K562 (cell line): ENCODE results near the gene ROPN1. TPM values are rescaled to one million over a fixed set of nuclear protein-coding genes. Genes with fewer than 3 reads are reported as not detected.

Experiments used
- CREB1 ChIP-seq, 2 experiments: sonication (generic) in 1 of 2; formaldehyde crosslinking in 1 of 2; IDR thresholded peaks; 2 replicates each; pipeline versions ENCODE4 v1.6.1 to v1.8.0; 2012 to 2022; ENCODE audit warnings: inconsistent platforms in 1 of 2, mild to moderate bottlenecking in 1 of 2, missing genetic modification reagents in 1 of 2, moderate library complexity in 1 of 2
- KDM1A ChIP-seq, 2 experiments: fragments of 450-650 bp; IDR thresholded peaks; 2 replicates each; pipeline ENCODE4 v1.6.1; 2016; ENCODE audit warnings: mild to moderate bottlenecking in 2 of 2
- NFYB ChIP-seq: IDR thresholded peaks from 2 replicates; pipeline ENCODE4 v1.6.1; 2011; ENCODE audit warnings: mild to moderate bottlenecking, moderate library complexity; ENCODE audit not compliant: insufficient read length; ENCODE audit errors: extremely low read depth
- polyA plus RNA-seq, 8 experiments: library from polyadenylated mRNA; depleted of rRNA in 4 of 8; stranded (reverse) in 5 of 8; unstranded in 3 of 8; fragments of >200 nt; fragmentation: Nextera tagmentation in 2 of 8; fragmentation: Illumina TruSeq in 1 of 8; extraction: Ambion mirVana in 2 of 8; extraction: Trizol in 1 of 8; gene quantifications; 2 replicates each; pipeline versions ENCODE4 v1.2.1 to v1.2.3, GENCODE V29; 2011 to 2014; ENCODE audit warnings: inconsistent platforms in 1 of 8, missing spikeins in 1 of 8
- total RNA-seq, 7 experiments: library from RNA; depleted of rRNA in 6 of 7; stranded (reverse); fragments of >200 nt in 6 of 7; fragmentation: Illumina TruSeq in 2 of 7; extraction: Trizol in 2 of 7; gene quantifications; 2 replicates each; pipeline versions ENCODE4 v1.2.1 to v1.2.3, GENCODE V29; 2011 to 2021; ENCODE audit warnings: low replicate concordance in 1 of 7
- TF ChIP-seq, protein P1 (sequence below): fragments of 450-650 bp; IDR thresholded peaks from 2 replicates; pipeline ENCODE4 v1.6.1; 2014; ENCODE audit warnings: low read depth, mild to moderate bottlenecking, moderate library complexity, borderline replicate concordance
- TF ChIP-seq, protein P2 (sequence below): sonication (generic); formaldehyde crosslinking; IDR thresholded peaks from 2 replicates; pipeline ENCODE4 v1.8.0; 2022; ENCODE audit warnings: mild to moderate bottlenecking, missing genetic modification reagents
- TF ChIP-seq, protein P3 (sequence below): sonication (generic); formaldehyde crosslinking; IDR thresholded peaks from 2 replicates; pipeline ENCODE4 v1.8.0; 2022; ENCODE audit warnings: mild to moderate bottlenecking, missing genetic modification reagents
- TF ChIP-seq, protein P4 (sequence below), 2 experiments: fragments of 450-650 bp; IDR thresholded peaks; 2 replicates each; pipeline ENCODE4 v1.6.1; 2018; ENCODE audit warnings: mild to moderate bottlenecking in 2 of 2, low read depth in 1 of 2; ENCODE audit not compliant: partially characterized antibody in 2 of 2

The ROPN1 gene
- total and polyA plus RNA-seq, 9 of the 15 experiments (the other 6 are each of a cell fraction or from before 2014, with no cell fraction given) = not detected

DNA sequence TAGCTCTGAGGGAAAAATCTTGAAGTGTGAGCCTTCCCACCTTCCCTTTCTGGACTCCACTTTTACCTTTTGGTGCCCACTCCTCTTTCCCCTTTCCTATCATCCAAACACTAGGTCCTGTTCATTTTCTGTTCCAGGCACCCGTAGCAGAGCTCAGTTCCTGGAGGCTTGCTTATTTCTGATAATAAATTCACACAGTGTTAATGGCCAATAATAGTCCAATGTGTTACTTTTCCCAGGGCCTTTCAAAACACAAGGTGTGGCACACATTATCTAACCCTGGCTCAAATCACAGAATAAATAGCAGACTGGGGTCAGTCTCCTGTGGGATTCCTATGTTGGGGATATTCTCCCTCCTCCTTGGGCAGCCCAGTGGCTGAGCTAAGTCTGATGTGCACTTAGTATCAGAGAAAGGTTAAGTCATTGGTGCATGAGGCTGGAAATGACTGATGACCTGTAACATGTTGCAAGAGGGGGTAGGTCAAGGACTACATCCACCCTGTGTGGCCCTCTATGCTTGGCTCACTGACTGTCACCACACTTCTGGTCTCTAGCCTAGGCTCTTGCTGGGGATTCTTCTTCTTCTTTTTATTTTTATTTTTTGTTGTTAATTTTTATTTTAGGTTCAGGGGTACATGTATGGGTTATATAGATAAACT is 43.7 kb upstream of the ROPN1 start (continued):
- TF ChIP-seq, protein P1, sequence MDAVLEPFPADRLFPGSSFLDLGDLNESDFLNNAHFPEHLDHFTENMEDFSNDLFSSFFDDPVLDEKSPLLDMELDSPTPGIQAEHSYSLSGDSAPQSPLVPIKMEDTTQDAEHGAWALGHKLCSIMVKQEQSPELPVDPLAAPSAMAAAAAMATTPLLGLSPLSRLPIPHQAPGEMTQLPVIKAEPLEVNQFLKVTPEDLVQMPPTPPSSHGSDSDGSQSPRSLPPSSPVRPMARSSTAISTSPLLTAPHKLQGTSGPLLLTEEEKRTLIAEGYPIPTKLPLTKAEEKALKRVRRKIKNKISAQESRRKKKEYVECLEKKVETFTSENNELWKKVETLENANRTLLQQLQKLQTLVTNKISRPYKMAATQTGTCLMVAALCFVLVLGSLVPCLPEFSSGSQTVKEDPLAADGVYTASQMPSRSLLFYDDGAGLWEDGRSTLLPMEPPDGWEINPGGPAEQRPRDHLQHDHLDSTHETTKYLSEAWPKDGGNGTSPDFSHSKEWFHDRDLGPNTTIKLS = no peak
- TF ChIP-seq NFYB = no peak
- no peak for TF ChIP-seq KDM1A (IDR thresholded peaks at IDR 0.05)
- TF ChIP-seq, protein P2, sequence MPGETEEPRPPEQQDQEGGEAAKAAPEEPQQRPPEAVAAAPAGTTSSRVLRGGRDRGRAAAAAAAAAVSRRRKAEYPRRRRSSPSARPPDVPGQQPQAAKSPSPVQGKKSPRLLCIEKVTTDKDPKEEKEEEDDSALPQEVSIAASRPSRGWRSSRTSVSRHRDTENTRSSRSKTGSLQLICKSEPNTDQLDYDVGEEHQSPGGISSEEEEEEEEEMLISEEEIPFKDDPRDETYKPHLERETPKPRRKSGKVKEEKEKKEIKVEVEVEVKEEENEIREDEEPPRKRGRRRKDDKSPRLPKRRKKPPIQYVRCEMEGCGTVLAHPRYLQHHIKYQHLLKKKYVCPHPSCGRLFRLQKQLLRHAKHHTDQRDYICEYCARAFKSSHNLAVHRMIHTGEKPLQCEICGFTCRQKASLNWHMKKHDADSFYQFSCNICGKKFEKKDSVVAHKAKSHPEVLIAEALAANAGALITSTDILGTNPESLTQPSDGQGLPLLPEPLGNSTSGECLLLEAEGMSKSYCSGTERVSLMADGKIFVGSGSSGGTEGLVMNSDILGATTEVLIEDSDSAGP (CRISPR knock-in tag) = no peak
- TF ChIP-seq, protein P3, sequence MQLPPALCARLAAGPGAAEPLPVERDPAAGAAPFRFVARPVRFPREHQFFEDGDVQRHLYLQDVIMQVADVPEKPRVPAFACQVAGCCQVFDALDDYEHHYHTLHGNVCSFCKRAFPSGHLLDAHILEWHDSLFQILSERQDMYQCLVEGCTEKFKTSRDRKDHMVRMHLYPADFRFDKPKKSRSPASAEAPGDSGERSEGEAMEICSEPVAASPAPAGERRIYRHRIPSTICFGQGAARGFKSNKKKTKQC (CRISPR knock-in tag) = no peak
- TF ChIP-seq, protein P4, sequence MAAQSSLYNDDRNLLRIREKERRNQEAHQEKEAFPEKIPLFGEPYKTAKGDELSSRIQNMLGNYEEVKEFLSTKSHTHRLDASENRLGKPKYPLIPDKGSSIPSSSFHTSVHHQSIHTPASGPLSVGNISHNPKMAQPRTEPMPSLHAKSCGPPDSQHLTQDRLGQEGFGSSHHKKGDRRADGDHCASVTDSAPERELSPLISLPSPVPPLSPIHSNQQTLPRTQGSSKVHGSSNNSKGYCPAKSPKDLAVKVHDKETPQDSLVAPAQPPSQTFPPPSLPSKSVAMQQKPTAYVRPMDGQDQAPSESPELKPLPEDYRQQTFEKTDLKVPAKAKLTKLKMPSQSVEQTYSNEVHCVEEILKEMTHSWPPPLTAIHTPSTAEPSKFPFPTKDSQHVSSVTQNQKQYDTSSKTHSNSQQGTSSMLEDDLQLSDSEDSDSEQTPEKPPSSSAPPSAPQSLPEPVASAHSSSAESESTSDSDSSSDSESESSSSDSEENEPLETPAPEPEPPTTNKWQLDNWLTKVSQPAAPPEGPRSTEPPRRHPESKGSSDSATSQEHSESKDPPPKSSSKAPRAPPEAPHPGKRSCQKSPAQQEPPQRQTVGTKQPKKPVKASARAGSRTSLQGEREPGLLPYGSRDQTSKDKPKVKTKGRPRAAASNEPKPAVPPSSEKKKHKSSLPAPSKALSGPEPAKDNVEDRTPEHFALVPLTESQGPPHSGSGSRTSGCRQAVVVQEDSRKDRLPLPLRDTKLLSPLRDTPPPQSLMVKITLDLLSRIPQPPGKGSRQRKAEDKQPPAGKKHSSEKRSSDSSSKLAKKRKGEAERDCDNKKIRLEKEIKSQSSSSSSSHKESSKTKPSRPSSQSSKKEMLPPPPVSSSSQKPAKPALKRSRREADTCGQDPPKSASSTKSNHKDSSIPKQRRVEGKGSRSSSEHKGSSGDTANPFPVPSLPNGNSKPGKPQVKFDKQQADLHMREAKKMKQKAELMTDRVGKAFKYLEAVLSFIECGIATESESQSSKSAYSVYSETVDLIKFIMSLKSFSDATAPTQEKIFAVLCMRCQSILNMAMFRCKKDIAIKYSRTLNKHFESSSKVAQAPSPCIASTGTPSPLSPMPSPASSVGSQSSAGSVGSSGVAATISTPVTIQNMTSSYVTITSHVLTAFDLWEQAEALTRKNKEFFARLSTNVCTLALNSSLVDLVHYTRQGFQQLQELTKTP (IDR thresholded peaks at IDR 0.05; ENCODE audit: low read depth in 1 of 2, partially characterized antibody in 2 of 2) = no peak
- no peak for TF ChIP-seq CREB1 (IDR thresholded peaks at IDR 0.05)
- no peak for TF ChIP-seq CREB1 (CRISPR knock-in tag; IDR thresholded peaks at IDR 0.05)
